Measurements from ENCODE around the gene PGAM5. TPM values are rescaled to one million over a fixed set of nuclear protein-coding genes. Genes with fewer than 3 reads are reported as not detected.

Gene PGAM5
- total and polyA plus RNA-seq, 9 of the 15 experiments (the other 6 are each of a cell fraction or from before 2014, with no cell fraction given), result 7.4 to 121 (median 69.5) TPM

DNA sequence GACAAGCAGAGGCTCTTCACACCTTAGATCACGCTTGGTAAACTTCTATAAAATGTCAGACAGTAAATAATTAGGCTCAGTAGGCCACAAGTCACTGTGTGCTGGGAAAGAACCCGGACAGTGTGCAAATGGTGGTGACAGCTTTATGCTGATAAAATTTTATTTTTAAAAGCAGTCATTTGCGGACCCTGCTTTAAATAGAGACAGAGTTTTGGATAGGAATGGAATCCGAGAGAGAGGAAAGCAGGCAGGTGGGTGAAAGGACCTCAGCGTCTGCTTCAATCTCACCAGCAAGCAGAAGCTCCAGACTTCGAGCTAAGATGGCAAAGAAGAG is 29.6 kb downstream of the PGAM5 start:
- intact Hi-C loops (cut with micrococcal nuclease), result no loop called here
- no peaks in the 10 kb centered on the region for H3K9me3 ChIP-seq (replicated peaks; ENCODE audit: control insufficient read depth, insufficient read depth, low read depth, low read length)
- TF ChIP-seq, protein P1, sequence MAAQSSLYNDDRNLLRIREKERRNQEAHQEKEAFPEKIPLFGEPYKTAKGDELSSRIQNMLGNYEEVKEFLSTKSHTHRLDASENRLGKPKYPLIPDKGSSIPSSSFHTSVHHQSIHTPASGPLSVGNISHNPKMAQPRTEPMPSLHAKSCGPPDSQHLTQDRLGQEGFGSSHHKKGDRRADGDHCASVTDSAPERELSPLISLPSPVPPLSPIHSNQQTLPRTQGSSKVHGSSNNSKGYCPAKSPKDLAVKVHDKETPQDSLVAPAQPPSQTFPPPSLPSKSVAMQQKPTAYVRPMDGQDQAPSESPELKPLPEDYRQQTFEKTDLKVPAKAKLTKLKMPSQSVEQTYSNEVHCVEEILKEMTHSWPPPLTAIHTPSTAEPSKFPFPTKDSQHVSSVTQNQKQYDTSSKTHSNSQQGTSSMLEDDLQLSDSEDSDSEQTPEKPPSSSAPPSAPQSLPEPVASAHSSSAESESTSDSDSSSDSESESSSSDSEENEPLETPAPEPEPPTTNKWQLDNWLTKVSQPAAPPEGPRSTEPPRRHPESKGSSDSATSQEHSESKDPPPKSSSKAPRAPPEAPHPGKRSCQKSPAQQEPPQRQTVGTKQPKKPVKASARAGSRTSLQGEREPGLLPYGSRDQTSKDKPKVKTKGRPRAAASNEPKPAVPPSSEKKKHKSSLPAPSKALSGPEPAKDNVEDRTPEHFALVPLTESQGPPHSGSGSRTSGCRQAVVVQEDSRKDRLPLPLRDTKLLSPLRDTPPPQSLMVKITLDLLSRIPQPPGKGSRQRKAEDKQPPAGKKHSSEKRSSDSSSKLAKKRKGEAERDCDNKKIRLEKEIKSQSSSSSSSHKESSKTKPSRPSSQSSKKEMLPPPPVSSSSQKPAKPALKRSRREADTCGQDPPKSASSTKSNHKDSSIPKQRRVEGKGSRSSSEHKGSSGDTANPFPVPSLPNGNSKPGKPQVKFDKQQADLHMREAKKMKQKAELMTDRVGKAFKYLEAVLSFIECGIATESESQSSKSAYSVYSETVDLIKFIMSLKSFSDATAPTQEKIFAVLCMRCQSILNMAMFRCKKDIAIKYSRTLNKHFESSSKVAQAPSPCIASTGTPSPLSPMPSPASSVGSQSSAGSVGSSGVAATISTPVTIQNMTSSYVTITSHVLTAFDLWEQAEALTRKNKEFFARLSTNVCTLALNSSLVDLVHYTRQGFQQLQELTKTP (IDR thresholded peaks at IDR 0.05; ENCODE audit: low read depth in 1 of 2, partially characterized antibody in 2 of 2), result no peak
- TF ChIP-seq, protein P2, sequence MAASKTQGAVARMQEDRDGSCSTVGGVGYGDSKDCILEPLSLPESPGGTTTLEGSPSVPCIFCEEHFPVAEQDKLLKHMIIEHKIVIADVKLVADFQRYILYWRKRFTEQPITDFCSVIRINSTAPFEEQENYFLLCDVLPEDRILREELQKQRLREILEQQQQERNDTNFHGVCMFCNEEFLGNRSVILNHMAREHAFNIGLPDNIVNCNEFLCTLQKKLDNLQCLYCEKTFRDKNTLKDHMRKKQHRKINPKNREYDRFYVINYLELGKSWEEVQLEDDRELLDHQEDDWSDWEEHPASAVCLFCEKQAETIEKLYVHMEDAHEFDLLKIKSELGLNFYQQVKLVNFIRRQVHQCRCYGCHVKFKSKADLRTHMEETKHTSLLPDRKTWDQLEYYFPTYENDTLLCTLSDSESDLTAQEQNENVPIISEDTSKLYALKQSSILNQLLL (CRISPR knock-in tag; IDR thresholded peaks at IDR 0.05; ENCODE audit: borderline replicate concordance), result no peak
- no peak for TF ChIP-seq ELF4 (CRISPR knock-in tag; IDR thresholded peaks at IDR 0.05)
- TF ChIP-seq SPI1 (IDR thresholded peaks at IDR 0.05; ENCODE audit: borderline replicate concordance, low read depth, low read length), result no peak
- no peak for TF ChIP-seq LARP7 (IDR thresholded peaks at IDR 0.05)
- TF ChIP-seq ZNF184 (CRISPR knock-in tag; IDR thresholded peaks at IDR 0.05), result no peak
- TF ChIP-seq ZSCAN32 (CRISPR knock-in tag; IDR thresholded peaks at IDR 0.05), result no peak
- TF ChIP-seq ZNF23 (CRISPR knock-in tag; IDR thresholded peaks at IDR 0.05), result no peak
- TF ChIP-seq HDGF (IDR thresholded peaks at IDR 0.05), result no peak
- no peak for TF ChIP-seq ZNF696 (CRISPR knock-in tag; conservative IDR thresholded peaks at IDR 0.05)
- no peak for TF ChIP-seq SRSF3 (IDR thresholded peaks at IDR 0.05; ENCODE audit: insufficient read depth, low read length)
- no peak for TF ChIP-seq FUS (optimal IDR thresholded peaks at IDR 0.05; ENCODE audit: low read depth, low read length)
- TF ChIP-seq PHTF2 (CRISPR knock-in tag; IDR thresholded peaks at IDR 0.05), result no peak
- TF ChIP-seq ZNF347 (CRISPR knock-in tag; IDR thresholded peaks at IDR 0.05; ENCODE audit: low read depth), result no peak
- no peak for TF ChIP-seq ESRRB (CRISPR knock-in tag; IDR thresholded peaks at IDR 0.05; ENCODE audit: borderline replicate concordance)
- no peak for TF ChIP-seq EWSR1 (IDR thresholded peaks at IDR 0.05; ENCODE audit: borderline replicate concordance, low read depth, partially characterized antibody)
- TF ChIP-seq, protein P3, sequence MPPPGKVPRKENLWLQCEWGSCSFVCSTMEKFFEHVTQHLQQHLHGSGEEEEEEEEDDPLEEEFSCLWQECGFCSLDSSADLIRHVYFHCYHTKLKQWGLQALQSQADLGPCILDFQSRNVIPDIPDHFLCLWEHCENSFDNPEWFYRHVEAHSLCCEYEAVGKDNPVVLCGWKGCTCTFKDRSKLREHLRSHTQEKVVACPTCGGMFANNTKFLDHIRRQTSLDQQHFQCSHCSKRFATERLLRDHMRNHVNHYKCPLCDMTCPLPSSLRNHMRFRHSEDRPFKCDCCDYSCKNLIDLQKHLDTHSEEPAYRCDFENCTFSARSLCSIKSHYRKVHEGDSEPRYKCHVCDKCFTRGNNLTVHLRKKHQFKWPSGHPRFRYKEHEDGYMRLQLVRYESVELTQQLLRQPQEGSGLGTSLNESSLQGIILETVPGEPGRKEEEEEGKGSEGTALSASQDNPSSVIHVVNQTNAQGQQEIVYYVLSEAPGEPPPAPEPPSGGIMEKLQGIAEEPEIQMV (tag; conservative IDR thresholded peaks at IDR 0.05; ENCODE audit: low read depth), result no peak
- no peak for TF ChIP-seq KLF6 (CRISPR knock-in tag; IDR thresholded peaks at IDR 0.05; ENCODE audit: borderline replicate concordance)
- DNase-seq (ENCODE audit: extremely low read depth in 1 of 4, low spot score in 3 of 4) (no peak), ATAC-seq (no peak), FAIRE-seq (no peak)
- H2AFZ ChIP-seq (ENCODE audit: low read depth, low read length), result no peak overlapping the region
- no peaks in the 10 kb centered on the region for H3K9me1 ChIP-seq (ENCODE audit: control insufficient read depth, insufficient read depth, low read length)
- no peak overlapping the region for H3K4me2 ChIP-seq (ENCODE audit: insufficient read depth, low read length)
- H3K36me3 ChIP-seq (ENCODE audit: control insufficient read depth, insufficient read depth, low read length), result peaks cover 89% of the 10 kb centered on the region
- no peak overlapping the region for H3K9ac ChIP-seq (ENCODE audit: insufficient read depth in 1 of 2, low read depth in 2 of 2, low read length in 2 of 2)
- H3K27ac ChIP-seq (ENCODE audit: extremely low read depth, low read depth, low read length), result no peak overlapping the region
- no peaks in the 10 kb centered on the region for H3K4me1 ChIP-seq (replicated peaks in 1 of 2; ENCODE audit: control insufficient read depth in 2 of 2, insufficient read depth in 2 of 2, low read length in 2 of 2)
- CTCF ChIA-PET (ENCODE audit: low intra/inter-chr PET ratio), result no interaction called here
- no peak overlapping the region for H3K4me3 ChIP-seq
- in situ Hi-C loops (cut with MboI), result no loop called here
- H3K27me3 ChIP-seq (ENCODE audit: control insufficient read depth in 2 of 2, insufficient read depth in 2 of 2, low read length in 2 of 2), result no peaks in the 10 kb centered on the region
- H3K79me2 ChIP-seq (ENCODE audit: control insufficient read depth, insufficient read depth, low read length), result peaks cover 12% of the 10 kb centered on the region; the same call in 2 of the 3 replicates
- 88% methylated on average over 6 of the region's 6 CpGs for WGBS (ENCODE audit: insufficient coverage, low coverage, missing lambda C conversion rate)
- BruUV-seq (replicated peaks), result no TSS peak
- POLR2A ChIA-PET, result interaction anchor here (0.6 to 2.0 kb wide), 2 partner anchors 10 to 20 kb away, joined by 3 to 7 read pairs; no protein-coding TSS in a partner anchor
- H4K20me1 ChIP-seq (replicated peaks; ENCODE audit: control insufficient read depth, insufficient read depth, low read length), result no peaks in the 10 kb centered on the region
